Endodermal cell (in vitro differentiated cells): ENCODE results near the gene UNC13A. TPM values are rescaled to one million over a fixed set of nuclear protein-coding genes. Genes with fewer than 3 reads are reported as not detected.

Experiments
- DNase-seq: peaks from one replicate; pipeline ENCODE4 v3.0.0-alpha.2; 2017
- H3K27ac ChIP-seq: 2 replicates; pipeline ENCODE4 v1.5.1; 2013; ENCODE audit warnings: mild to moderate bottlenecking, low read depth, low read length, moderate library complexity
- H3K27me3 ChIP-seq: 2 replicates; pipeline ENCODE4 v1.6.1; 2013; ENCODE audit warnings: mild to moderate bottlenecking, low read length, moderate library complexity; ENCODE audit not compliant: insufficient read depth, control insufficient read depth, poor library complexity, severe bottlenecking
- H3K36me3 ChIP-seq: 2 replicates; pipeline ENCODE4 v1.7.0; 2013; ENCODE audit warnings: mild to moderate bottlenecking, low read length, moderate library complexity; ENCODE audit not compliant: control insufficient read depth, insufficient read depth
- H3K4me1 ChIP-seq: one replicate; pipeline ENCODE4 v1.7.0; 2013; ENCODE audit warnings: low read length; ENCODE audit not compliant: control insufficient read depth, insufficient read depth
- H3K4me3 ChIP-seq: 2 replicates; pipeline ENCODE4 v1.5.1; 2013; ENCODE audit warnings: mild to moderate bottlenecking, low read length, moderate library complexity
- H3K9ac ChIP-seq: 2 replicates; pipeline ENCODE4 v1.6.1; 2013; ENCODE audit warnings: mild to moderate bottlenecking, low read length, moderate library complexity; ENCODE audit not compliant: poor library complexity, severe bottlenecking; ENCODE audit errors: extremely low read depth
- H3K9me3 ChIP-seq: 2 replicates; pipeline ENCODE4 v1.6.1; 2013; ENCODE audit warnings: mild to moderate bottlenecking, low read length, moderate library complexity; ENCODE audit not compliant: control insufficient read depth
- H3K27ac Mint-ChIP-seq: 2 replicates; pipeline ENCODE4 v1.8.0; 2020; ENCODE audit warnings: mixed read lengths
- H3K27me3 Mint-ChIP-seq: 2 replicates; pipeline ENCODE4 v1.8.0; 2021; ENCODE audit warnings: mild to moderate bottlenecking, mixed read lengths; ENCODE audit not compliant: insufficient read depth
- H3K36me3 Mint-ChIP-seq: 2 replicates; pipeline ENCODE4 v1.8.0; 2020; ENCODE audit warnings: low read depth, mixed read lengths
- H3K4me1 Mint-ChIP-seq: 2 replicates; pipeline ENCODE4 v1.8.0; 2020; ENCODE audit warnings: mixed read lengths
- H3K4me3 Mint-ChIP-seq: 2 replicates; pipeline ENCODE4 v1.8.0; 2020; ENCODE audit warnings: mild to moderate bottlenecking, moderate library complexity, mixed read lengths
- H3K9me3 Mint-ChIP-seq: 2 replicates; pipeline ENCODE4 v1.8.0; 2020; ENCODE audit warnings: mild to moderate bottlenecking, mixed read lengths
- WGBS, 2 experiments: methylation state at CpG; one replicate each; pipeline versions ENCODE4 v1.1.5 to v1.1.7; 2013; ENCODE audit warnings: missing lambda C conversion rate in 2 of 2, mixed read lengths in 1 of 2; ENCODE audit not compliant: insufficient coverage in 1 of 2, insufficient read length in 1 of 2; 5-methylcytosine and 5-hydroxymethylcytosine counted together
- total RNA-seq, 2 donors: library from RNA; stranded (reverse); fragmentation: NEBNext Ultra II Directional in 1 of 2; extraction: Animal tissue kit (Norgen Biotek cat#: 25700) in 1 of 2; gene quantifications; 2 replicates in 1 of 2; 3 replicates in 1 of 2; pipeline ENCODE4 v1.2.1, GENCODE V29; 2021
- TF ChIP-seq, protein P1 (sequence below): fragments of 200-600 bp; sonication (generic); conservative IDR thresholded peaks from 2 replicates; pipeline ENCODE4 v1.5.0; 2021; ENCODE audit warnings: antibody characterized with exemption, mild to moderate bottlenecking

Gene UNC13A
- total RNA-seq, 2 donors from 2014 or later: 5.6 to 10.7 TPM

DNA sequence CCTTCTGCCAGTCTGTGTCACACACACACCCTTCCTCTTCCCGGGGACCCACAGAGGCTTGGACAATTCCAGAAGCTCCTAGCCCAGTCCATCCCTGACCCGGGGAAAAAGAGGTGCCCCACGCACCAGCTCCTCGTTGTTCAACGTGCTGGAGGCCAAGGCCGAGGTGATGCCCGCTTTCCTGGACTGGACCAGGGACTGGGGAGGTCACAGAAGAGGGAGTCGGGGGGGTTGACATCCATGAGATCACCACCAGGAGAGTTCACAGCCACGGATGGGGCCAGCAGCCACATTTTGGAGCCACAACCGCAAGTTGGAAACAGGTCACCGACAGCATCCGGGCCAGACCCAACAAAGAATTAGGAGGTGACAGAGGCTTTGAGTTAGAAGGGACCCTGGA lies 39.4 kb downstream of the UNC13A start:
- H3K27ac ChIP-seq: no peak overlapping the region
- no peaks in the 10 kb centered on the region for H3K27me3 ChIP-seq
- Mint-ChIP-seq H3K4me3 (no peak overlapping the region), H3K4me1 (no peaks in the 10 kb centered on the region), H3K27ac (no peak overlapping the region), H3K9me3 (no peaks in the 10 kb centered on the region), H3K27me3 (no peaks in the 10 kb centered on the region), H3K36me3 (peaks cover 9% of the 10 kb centered on the region)
- H3K36me3 ChIP-seq: no peaks in the 10 kb centered on the region
- H3K4me3 ChIP-seq: no peak overlapping the region
- DNase-seq: no peak
- WGBS, 2 experiments: 91 to 93% methylated on average over 7 to 12 of the region's 12 CpGs
- H3K9me3 ChIP-seq: no peaks in the 10 kb centered on the region
- no peaks in the 10 kb centered on the region for H3K4me1 ChIP-seq
- H3K9ac ChIP-seq: no peak overlapping the region
- TF ChIP-seq, protein P1, sequence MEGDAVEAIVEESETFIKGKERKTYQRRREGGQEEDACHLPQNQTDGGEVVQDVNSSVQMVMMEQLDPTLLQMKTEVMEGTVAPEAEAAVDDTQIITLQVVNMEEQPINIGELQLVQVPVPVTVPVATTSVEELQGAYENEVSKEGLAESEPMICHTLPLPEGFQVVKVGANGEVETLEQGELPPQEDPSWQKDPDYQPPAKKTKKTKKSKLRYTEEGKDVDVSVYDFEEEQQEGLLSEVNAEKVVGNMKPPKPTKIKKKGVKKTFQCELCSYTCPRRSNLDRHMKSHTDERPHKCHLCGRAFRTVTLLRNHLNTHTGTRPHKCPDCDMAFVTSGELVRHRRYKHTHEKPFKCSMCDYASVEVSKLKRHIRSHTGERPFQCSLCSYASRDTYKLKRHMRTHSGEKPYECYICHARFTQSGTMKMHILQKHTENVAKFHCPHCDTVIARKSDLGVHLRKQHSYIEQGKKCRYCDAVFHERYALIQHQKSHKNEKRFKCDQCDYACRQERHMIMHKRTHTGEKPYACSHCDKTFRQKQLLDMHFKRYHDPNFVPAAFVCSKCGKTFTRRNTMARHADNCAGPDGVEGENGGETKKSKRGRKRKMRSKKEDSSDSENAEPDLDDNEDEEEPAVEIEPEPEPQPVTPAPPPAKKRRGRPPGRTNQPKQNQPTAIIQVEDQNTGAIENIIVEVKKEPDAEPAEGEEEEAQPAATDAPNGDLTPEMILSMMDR: no peak

DNA sequence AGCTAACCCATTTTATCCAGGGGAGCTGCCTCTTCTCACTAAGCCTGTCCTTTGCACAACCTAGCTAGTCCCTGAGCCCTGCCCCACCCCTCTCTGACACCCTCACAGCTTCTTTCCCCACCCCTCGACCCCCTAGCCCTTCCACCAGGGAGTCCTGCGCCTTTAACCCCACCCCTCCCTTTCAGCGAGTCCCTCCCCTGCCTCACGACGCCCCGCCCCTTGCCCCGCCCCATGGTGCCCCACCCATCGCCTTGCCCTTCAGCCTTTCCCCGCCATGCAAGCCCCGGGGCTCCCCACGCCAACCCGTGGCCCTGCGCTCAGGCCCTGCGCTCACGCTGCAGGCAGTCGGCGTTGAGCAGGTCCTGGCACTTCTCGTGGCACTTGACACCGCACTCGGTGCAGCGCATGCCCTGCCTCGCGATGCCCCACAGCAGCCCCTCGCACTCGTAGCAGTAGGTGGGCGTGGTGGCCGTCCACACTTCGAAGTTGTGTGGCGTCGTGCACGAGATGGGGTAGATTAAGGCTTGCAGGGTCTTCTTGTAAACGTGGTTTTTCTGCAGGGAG lies 40.0 kb downstream of the UNC13A start:
- Histone ChIP-seq H3K27me3 (no peaks in the 10 kb centered on the region), H3K9me3 (no peaks in the 10 kb centered on the region), H3K4me3 (no peak overlapping the region), H3K36me3 (no peaks in the 10 kb centered on the region), H3K27ac (no peak overlapping the region), H3K4me1 (no peaks in the 10 kb centered on the region), H3K9ac (no peak overlapping the region)
- Mint-ChIP-seq H3K4me3 (no peak overlapping the region), H3K27ac (no peak overlapping the region), H3K27me3 (no peaks in the 10 kb centered on the region), H3K4me1 (no peaks in the 10 kb centered on the region), H3K36me3 (peaks cover 9% of the 10 kb centered on the region), H3K9me3 (no peaks in the 10 kb centered on the region)
- TF ChIP-seq, protein P1: no peak
- DNase-seq: peak; percentile 73
- WGBS, 2 experiments: 90 to 91% methylated on average over 29 to 32 of the region's 32 CpGs

DNA sequence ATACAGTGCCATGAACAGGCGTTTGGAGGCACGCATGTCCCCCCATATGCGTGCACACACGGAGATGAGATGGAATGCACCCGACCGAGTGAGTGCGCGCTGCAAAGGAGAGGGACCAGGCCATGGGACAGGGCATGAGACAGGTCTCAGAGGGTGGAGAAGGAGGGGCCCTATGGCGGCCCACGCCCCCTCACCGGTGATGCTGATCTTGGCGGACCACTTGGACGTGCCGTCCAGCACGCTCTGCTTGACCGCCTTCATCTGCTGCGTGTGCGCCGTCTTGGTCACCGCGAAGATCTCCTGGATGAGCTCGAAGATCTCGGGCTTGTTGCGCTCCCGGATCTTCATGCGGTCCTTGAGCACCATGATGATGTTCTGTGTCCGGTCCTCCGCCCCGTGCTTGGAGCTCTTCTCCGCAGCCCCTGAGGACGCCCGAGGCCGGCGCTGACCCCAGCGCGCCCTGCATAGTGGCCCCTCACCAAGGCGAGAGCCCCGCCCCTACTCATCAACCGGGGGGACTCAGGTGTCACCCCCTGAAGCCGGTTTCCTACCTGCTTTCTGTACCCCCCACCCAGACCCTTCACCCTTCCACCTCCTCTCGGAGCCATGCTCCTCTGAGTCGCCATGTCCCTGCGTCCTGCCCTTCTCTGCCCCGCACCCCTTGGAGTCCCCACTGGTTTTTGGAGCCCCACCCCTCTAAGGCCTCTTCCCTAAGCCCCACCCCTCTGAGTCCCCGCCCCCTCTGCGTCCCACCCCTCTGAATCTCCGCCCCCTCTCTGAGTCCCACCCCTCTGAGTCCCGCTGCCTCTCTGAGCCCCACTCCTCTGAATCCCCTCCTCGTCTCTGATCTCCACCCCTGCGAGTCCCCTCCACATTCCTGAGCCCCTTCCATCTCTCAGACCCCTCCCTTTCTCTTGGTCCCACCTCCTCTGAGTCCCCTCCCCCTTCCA lies 40.8 kb downstream of the UNC13A start:
- Histone ChIP-seq H3K4me1 (no peaks in the 10 kb centered on the region), H3K27me3 (no peaks in the 10 kb centered on the region), H3K27ac (no peak overlapping the region), H3K9me3 (no peaks in the 10 kb centered on the region), H3K9ac (no peak overlapping the region), H3K36me3 (no peaks in the 10 kb centered on the region), H3K4me3 (no peak overlapping the region)
- Mint-ChIP-seq H3K27me3 (no peaks in the 10 kb centered on the region), H3K9me3 (no peaks in the 10 kb centered on the region), H3K36me3 (peaks cover 5% of the 10 kb centered on the region), H3K4me1 (no peaks in the 10 kb centered on the region), H3K4me3 (no peak overlapping the region), H3K27ac (no peak overlapping the region)
- 93 to 94% methylated on average over 40 to 47 of the region's 50 CpGs for WGBS, 2 experiments
- TF ChIP-seq, protein P1: no peak
- peak; percentile 56 for DNase-seq
